GM21360 (cell line): ENCODE results near the gene PRDM5.
"Not testable (repeated sequence)": the region's sequence is repeated elsewhere in the genome, so short reads cannot be mapped to it uniquely, and the experiment has no call there.

ENCODE experiments used
- ATAC-seq: cut with Tn5 transposase; IDR thresholded peaks from one replicate; pipeline ENCODE4 v1.9.1; 2021; ENCODE audit warnings: mild to moderate bottlenecking, moderate library complexity; ENCODE audit not compliant: unreplicated experiment

The PRDM5 gene

GRCh38 chr4:120761070-120761469 lies 161.5 kb downstream of the PRDM5 start:
- no peak for ATAC-seq

GRCh38 chr4:120760047-120760446 lies 162.5 kb downstream of the PRDM5 start:
- no peak for ATAC-seq

DNA sequence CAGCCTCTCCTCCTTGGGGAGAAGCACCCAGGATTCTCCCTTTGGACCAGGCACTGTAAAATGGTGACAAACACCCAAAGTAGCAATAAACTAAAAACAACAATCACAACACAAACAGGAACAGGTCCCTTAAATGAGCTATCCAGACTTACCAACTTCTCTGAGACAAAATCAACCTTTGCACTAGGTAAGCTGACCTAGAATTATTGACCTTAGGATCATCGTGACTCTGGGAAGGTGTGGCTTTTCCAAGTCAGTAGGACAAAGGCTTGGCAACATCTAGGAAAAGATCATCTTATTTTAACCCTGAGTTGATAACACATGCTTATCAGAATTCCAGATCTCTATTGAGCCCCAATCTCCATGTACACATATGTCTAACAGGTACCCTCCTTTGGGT lies 166.7 kb downstream of the PRDM5 start:
- ATAC-seq = no peak

DNA sequence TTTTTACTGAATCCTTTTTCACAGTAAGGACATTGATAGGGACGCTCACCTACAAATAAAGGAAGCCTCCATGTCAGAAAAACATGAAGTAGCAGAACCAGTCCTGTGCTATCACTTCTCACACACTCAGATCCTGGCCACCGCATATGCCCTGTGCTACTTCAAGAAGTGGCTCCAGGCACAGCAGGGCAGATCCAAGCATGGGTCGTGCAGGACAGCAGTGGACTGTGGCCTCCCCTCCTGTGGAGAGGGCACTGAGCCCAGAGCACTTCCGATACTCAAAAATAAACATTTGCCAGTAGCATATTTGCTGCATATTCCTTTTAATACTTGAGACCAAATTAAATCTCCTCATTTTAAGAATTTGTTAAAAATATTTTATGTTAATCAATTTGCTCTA lies 167.9 kb downstream of the PRDM5 start:
- ATAC-seq = no peak

- ATAC-seq = no peak
Measured at GRCh38 chr4:120753854-120754253, 168.7 kb downstream of the PRDM5 start.

- ATAC-seq = no peak
Measured at GRCh38 chr4:120750152-120750525, 172.4 kb downstream of the PRDM5 start.

DNA sequence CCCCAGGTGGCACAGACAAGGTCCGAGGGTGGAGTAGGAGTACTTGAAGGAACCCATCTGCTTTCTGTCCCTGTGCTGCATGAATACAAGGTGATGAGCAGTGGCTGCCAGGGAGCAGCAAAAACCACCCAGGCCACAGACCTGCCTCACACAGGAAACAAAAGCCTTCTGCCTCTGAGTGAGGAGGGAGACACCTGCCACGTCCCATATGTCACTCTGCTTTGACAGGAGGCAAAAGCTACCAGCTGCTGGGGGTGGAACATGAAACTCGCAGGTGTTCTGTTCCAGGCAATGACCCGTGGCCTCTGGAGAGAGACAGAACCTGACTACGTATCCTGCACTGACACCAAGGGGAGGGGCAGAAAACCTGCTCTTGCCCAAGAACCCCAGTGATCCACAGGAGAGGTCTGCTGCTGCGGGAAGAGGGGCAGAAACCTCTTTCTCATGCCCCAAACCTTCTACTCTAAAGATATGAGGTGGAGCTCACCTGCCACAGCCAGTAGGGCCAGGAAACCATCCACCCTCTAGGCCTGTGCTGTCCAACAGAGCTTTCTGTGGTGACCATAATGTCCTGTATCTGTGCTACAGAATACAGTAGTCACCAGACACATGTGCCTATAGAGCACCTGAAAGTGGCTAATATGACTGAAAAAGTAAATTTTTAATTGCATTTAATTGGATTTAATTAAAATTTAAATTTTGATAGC lies 172.9 kb downstream of the PRDM5 start:
- peak; percentile 98 for ATAC-seq

DNA sequence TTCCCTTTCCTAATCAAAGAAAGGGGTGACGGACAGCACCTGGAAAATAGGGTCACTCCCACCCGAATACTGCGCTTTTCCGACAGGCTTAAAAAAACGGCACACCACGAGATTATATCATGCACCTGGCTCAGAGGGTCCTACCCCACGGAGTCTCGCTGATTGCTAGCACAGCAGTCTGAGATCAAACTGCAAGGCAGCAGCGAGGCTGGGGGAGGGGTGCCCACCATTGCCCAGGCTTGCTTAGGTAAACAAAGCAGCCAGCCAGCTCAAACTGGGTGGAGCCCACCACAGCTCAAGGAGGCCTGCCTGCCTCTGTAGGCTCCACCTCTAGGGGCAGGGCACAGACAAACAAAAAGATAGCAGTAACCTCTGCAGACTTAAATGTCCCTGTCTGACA lies 180.9 kb downstream of the PRDM5 start:
- ATAC-seq = not testable (repeated sequence)

- ATAC-seq = no peak
Measured at GRCh38 chr4:120736312-120736711, 186.2 kb downstream of the PRDM5 start.

- no peak for ATAC-seq
Measured at GRCh38 chr4:120733968-120734367, 188.6 kb downstream of the PRDM5 start.

DNA sequence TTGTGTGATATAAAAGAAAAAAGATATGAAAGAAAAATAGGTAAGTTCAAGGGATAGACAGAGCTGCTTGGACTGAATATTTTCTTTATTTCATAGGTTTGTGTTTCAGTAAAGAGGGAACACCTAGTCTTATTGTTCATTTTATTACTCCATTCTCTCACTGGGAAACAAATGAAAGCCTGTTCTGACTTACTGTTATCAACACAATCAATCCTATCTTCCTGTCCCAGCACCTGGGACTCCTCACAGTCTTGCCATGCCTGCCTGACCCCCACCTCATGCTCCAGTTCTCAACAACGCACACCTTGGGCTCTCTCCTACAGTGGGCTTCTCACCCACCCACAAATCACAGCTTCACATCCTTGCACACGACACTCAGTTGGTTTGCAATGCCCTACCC lies 189.5 kb downstream of the PRDM5 start:
- no peak for ATAC-seq

DNA sequence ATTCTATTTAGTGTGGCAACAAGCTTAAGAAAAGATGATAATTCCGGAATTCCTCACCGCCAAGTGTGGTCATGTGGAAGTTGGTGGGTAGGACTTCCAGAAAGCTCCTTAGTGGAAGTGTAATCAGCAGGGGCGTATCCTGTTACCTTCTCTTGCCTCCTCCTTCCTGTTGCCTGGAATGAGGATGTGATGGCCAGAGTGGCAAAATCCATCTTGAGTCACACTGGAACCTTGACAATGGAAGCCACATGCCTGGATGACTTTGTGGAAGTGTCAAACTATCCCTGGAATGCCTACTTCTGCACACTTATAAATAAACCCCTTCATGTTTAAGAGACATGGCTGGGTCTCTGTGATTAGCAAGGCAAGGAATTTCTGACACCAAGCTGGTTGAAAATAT lies 191.0 kb downstream of the PRDM5 start:
- ATAC-seq = no peak

DNA sequence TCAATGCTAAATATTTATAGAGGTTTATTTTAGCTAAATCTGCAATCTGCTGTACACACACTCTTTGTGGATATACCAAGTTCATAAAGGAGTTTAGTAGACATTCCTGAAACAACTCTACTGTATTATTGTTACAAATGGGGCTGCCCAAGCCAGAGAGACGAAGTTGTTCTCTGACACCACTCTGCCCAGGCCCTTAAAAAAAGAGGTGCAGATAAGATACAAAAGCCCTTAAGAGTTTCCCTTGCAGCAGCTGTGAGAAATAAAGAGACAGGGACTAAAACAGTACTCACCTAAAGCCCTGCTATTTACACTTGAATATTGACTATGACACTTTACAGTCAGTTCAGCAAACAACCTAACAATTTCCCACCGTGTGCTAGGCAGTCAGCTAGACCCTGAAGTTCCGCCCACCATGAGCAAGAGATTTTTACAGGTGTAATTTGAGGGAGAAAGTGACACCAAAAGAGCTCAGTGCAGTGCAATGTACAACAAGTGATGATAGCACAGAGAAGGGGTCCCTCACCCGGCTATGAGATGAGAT lies 191.7 kb downstream of the PRDM5 start:
- no peak for ATAC-seq

- no peak for ATAC-seq
Measured at GRCh38 chr4:120728892-120729675, 193.4 kb downstream of the PRDM5 start.

- no peak for ATAC-seq
Measured at GRCh38 chr4:120725639-120726580, 196.6 kb downstream of the PRDM5 start.

- no peak for ATAC-seq
Measured at GRCh38 chr4:120724656-120725055, 197.9 kb downstream of the PRDM5 start.

DNA sequence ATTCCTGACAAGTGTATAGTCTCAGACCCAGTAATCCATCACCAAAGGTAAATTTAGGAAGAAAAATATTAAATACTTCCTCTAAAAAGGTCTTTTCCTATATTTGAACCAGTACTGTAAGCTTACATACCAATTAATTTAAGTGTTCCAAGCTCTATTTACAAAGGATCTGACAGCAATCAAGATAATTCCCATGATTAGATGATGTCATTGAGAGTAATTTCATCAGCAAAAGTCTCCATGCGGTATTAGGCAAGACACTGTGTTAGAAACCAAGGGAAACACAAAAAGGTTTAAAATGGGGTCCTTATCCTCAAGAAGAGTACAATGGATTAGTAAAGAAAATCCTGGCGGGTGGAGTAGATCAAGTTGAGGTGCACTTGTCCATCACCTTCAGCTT lies 198.5 kb downstream of the PRDM5 start:
- ATAC-seq = no peak

DNA sequence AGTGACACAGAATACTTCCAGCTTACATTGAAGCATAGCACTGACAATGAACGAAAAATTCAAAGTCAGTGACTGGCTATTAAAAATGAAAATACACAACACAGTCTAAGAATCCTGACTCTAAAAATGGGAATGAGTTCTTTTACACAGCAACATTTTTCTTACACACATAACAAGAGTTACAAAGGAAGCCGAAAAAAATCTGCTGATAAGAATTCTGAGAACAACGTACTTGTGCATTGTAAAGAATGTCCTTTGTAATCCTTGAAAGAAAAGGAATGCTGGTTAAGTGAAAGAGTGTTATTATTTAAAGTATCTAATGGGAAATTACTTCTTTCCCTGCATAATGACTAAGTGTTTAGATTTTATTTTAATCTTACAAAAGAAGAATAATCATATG lies 199.4 kb downstream of the PRDM5 start:
- no peak for ATAC-seq

- no peak for ATAC-seq
Measured at GRCh38 chr4:120722655-120723054, 199.9 kb downstream of the PRDM5 start.

DNA sequence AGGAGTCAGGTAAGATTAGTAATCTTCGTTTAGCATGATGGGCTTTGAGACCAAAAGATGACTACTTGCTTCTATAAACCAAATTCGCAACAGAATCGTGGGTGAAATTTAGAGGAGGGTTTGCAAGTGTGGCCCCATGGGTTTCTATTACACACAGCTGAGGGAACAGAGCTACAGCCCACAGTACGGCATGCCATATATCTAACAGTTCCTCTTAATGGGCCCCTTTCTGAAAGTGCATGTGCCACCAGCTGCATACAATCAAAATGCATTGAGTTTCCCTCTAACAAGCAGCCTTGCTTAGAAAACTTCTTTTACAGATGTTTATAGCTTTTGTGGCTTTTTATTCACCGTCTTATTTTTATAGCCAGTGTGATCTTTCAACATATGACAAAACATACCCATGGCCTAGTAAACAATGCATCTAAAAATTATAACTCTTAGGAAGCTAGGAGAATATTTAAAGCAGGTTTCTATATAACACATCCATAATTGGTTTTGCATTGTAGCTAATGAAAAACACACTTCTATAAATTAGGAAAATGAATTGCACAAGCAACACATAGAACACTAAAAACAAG lies 202.1 kb downstream of the PRDM5 start:
- no peak for ATAC-seq
